NCI-H2196 (cell line): ENCODE measurements around the gene PRDX1.
"Not testable (repeated sequence)": the region's sequence is repeated elsewhere in the genome, so short reads cannot be mapped to it uniquely, and the experiment has no call there.

Experiments used
- DNase-seq: peaks from one replicate; lab custom pipeline; 2025; ENCODE audit not compliant: unreplicated experiment; lab: John Stamatoyannopoulos, UW

Gene PRDX1

GRCh38 chr1:45536886-45537285 is 15.2 kb upstream of the PRDX1 start:
- no peak for DNase-seq

- DNase-seq = no peak
Measured at GRCh38 chr1:45535988-45536766, 14.5 kb upstream of the PRDX1 start.

GRCh38 chr1:45531873-45532272 is 10.2 kb upstream of the PRDX1 start:
- no peak for DNase-seq

GRCh38 chr1:45530632-45531135 is 9.0 kb upstream of the PRDX1 start:
- no peak for DNase-seq

GRCh38 chr1:45526135-45526644 is 4.5 kb upstream of the PRDX1 start:
- no peak for DNase-seq

- DNase-seq = not testable (repeated sequence)
Measured at GRCh38 chr1:45523975-45524374, 2.3 kb upstream of the PRDX1 start.

GRCh38 chr1:45523516-45523915 is 1.8 kb upstream of the PRDX1 start:
- not testable (repeated sequence) for DNase-seq

GRCh38 chr1:45522324-45523104 is 830 bp upstream of the PRDX1 start:
- no peak for DNase-seq

GRCh38 chr1:45519774-45520173 is 1.9 kb downstream of the PRDX1 start:
- not testable (repeated sequence) for DNase-seq

GRCh38 chr1:45518910-45519309 is 2.8 kb downstream of the PRDX1 start:
- DNase-seq = no peak

- DNase-seq = not testable (repeated sequence)
Measured at GRCh38 chr1:45518366-45518765, 3.3 kb downstream of the PRDX1 start.

GRCh38 chr1:45516465-45516864 is 5.2 kb downstream of the PRDX1 start:
- no peak for DNase-seq

- DNase-seq = no peak
Measured at GRCh38 chr1:45516036-45516435, 5.6 kb downstream of the PRDX1 start.

- DNase-seq = not testable (repeated sequence)
Measured at GRCh38 chr1:45513532-45514260, 8.0 kb downstream of the PRDX1 start.

- DNase-seq = peak; percentile 72
Measured at GRCh38 chr1:45512641-45513054, 9.0 kb downstream of the PRDX1 start.

- no peak for DNase-seq
Measured at GRCh38 chr1:45510972-45511527, 10.6 kb downstream of the PRDX1 start.

GRCh38 chr1:45510036-45510971 is 11.4 kb downstream of the PRDX1 start:
- no peak for DNase-seq

GRCh38 chr1:45508295-45509151 is 13.2 kb downstream of the PRDX1 start:
- no peak for DNase-seq

GRCh38 chr1:45507893-45508292 is 13.8 kb downstream of the PRDX1 start:
- no peak for DNase-seq
